DOHH2 (cell line): ENCODE data around the gene RASL11B.

Experiments used
- CTCF ChIP-seq: fragments of 200-600 bp; sonication (generic); IDR thresholded peaks from one replicate; pipeline ENCODE4 v1.5.1; 2014; ENCODE audit warnings: antibody characterized with exemption, mild to moderate bottlenecking, low read depth, low read length; ENCODE audit not compliant: poor library complexity, severe bottlenecking
- EZH2phosphoT487 ChIP-seq: fragments of 200-600 bp; sonication (generic); IDR thresholded peaks from 2 replicates; pipeline ENCODE4 v1.6.1; 2017; ENCODE audit warnings: borderline replicate concordance, mild to moderate bottlenecking, antibody characterized with exemption, low read length, moderate library complexity, mixed read lengths

DNA sequence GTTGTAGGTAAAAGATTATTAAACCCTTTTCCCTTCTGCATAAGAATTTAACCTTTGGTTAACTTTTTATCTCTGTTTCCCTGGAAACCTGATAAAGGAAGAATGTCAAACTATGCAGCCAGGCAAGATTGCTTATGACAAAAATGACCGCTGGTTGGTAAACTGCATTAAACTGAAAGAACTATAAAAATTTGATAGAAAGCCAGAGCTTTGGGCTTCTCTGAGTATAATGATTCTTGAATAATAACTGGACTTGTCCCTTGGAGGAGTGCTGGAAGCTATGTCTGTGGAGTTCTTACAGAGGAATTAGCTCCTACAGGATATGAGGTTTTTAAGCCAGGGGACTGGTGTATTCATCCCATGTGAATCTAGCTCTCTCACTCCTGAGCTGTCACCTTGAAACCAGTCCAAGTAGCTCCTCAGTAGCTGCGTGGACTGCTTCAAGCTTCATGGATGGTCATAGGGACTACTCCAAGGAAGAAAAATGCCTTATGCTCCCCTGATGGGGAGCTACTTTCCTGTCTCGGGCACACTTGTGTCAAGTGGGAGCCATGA, 52.0 kb downstream of the RASL11B start:
- TF ChIP-seq CTCF = no peak
- TF ChIP-seq EZH2phosphoT487 = no peak
